Fibroblast of lung (primary cell): ENCODE measurements around the gene ANGPTL2.

Source experiments
- EZH2 ChIP-seq: IDR thresholded peaks from 2 replicates; pipeline ENCODE4 v1.5.1; 2012; ENCODE audit warnings: low read length, control low read depth, mild to moderate bottlenecking; ENCODE audit errors: missing control alignments
- TF ChIP-seq, protein P1 (sequence below), 2 donors: IDR thresholded peaks in 1 of 2; conservative IDR thresholded peaks in 1 of 2; 1 replicate in 1 of 2; 2 replicates in 1 of 2; pipeline ENCODE4 v1.5.1; 2011 to 2012; ENCODE audit warnings: low read length in 2 of 2, control low read depth in 1 of 2, inconsistent platforms in 1 of 2, low read depth in 1 of 2, mild to moderate bottlenecking in 1 of 2

DNA sequence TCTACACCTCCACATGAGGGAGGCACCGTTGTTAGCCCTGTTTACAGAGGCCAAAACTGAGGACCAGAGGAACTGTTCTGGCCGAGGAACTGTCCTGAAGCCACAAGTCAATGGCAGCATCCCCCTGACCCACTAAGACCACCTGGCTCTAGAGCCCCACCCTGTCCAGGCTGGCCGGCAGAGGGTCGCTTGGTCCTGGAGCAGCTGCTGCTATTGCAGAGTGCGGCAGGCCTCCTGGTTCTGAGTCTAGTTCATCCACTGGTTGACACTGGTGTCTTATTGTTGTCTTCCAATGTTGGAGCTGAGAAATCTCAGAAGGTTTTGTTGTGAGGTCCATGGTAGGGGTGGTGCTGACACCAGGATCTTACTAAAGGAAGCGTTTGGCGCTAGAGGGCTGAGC is 26.6 kb upstream of the ANGPTL2 start:
- no peak for TF ChIP-seq EZH2
- TF ChIP-seq, protein P1, sequence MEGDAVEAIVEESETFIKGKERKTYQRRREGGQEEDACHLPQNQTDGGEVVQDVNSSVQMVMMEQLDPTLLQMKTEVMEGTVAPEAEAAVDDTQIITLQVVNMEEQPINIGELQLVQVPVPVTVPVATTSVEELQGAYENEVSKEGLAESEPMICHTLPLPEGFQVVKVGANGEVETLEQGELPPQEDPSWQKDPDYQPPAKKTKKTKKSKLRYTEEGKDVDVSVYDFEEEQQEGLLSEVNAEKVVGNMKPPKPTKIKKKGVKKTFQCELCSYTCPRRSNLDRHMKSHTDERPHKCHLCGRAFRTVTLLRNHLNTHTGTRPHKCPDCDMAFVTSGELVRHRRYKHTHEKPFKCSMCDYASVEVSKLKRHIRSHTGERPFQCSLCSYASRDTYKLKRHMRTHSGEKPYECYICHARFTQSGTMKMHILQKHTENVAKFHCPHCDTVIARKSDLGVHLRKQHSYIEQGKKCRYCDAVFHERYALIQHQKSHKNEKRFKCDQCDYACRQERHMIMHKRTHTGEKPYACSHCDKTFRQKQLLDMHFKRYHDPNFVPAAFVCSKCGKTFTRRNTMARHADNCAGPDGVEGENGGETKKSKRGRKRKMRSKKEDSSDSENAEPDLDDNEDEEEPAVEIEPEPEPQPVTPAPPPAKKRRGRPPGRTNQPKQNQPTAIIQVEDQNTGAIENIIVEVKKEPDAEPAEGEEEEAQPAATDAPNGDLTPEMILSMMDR (conservative IDR thresholded peaks at IDR 0.05 in 1 of 2, IDR thresholded peaks at IDR 0.05 in 1 of 2; ENCODE audit: low read depth in 1 of 2, low read length in 2 of 2): no peak
